Keratinocyte (primary cell): ENCODE measurements around the gene RPS21. TPM values are rescaled to one million over a fixed set of nuclear protein-coding genes. Genes with fewer than 3 reads are reported as not detected.

ENCODE experiments used
- DNase-seq: peaks from one replicate; pipeline ENCODE4 v3.0.0-alpha.2; 2011; ENCODE audit warnings: low read depth, missing footprints, low spot score
- FAIRE-seq: peaks from 2 replicates; lab custom pipeline; 2011; peaks lifted over from hg19 to GRCh38; lab: Jason Lieb, UNC
- H2AFZ ChIP-seq: 2 replicates; pipeline ENCODE4 v1.6.0; 2012; ENCODE audit warnings: low read length, control low read depth, inconsistent platforms; ENCODE audit not compliant: control insufficient read depth
- H3K27ac ChIP-seq: 2 replicates; pipeline ENCODE4 v1.5.1; 2011; ENCODE audit warnings: low read length; ENCODE audit not compliant: control insufficient read depth, insufficient read depth
- H3K27me3 ChIP-seq: 3 replicates; pipeline ENCODE4 v1.6.0; 2011; ENCODE audit warnings: low read length; ENCODE audit not compliant: control insufficient read depth, insufficient read depth; ENCODE audit errors: extremely low read depth
- H3K36me3 ChIP-seq, 2 experiments: 2 replicates in 1 of 2; 3 replicates in 1 of 2; pipeline ENCODE4 v1.5.1; 2011; ENCODE audit warnings: low read length in 2 of 2, mild to moderate bottlenecking in 1 of 2; ENCODE audit not compliant: control insufficient read depth in 2 of 2, insufficient read depth in 2 of 2; ENCODE audit errors: extremely low read depth in 1 of 2
- H3K4me1 ChIP-seq: 3 replicates; pipeline ENCODE4 v1.5.1; 2011; ENCODE audit warnings: low read length; ENCODE audit not compliant: control insufficient read depth, insufficient read depth; ENCODE audit errors: extremely low read depth
- H3K4me2 ChIP-seq: 3 replicates; pipeline ENCODE4 v1.6.0; 2011; ENCODE audit warnings: low read depth, low read length; ENCODE audit not compliant: control insufficient read depth, insufficient read depth; ENCODE audit errors: extremely low read depth
- H3K4me3 ChIP-seq, 3 experiments: fragments of 200-600 bp in 1 of 3; sonication (generic) in 1 of 3; 2 replicates in 2 of 3; 3 replicates in 1 of 3; pipeline ENCODE4 v1.5.1; 2011 to 2016; ENCODE audit warnings: low read length in 3 of 3, mild to moderate bottlenecking in 3 of 3, control low read depth in 2 of 3, inconsistent platforms in 1 of 3, low read depth in 1 of 3, mixed read lengths in 1 of 3, mixed run types in 1 of 3, moderate library complexity in 1 of 3; ENCODE audit not compliant: control insufficient read depth in 2 of 3, insufficient read depth in 2 of 3; ENCODE audit errors: extremely low read depth in 1 of 3
- H3K79me2 ChIP-seq: 2 replicates; pipeline ENCODE4 v1.6.0; 2012; ENCODE audit warnings: low read length; ENCODE audit not compliant: control insufficient read depth, insufficient read depth
- H3K9ac ChIP-seq: 3 replicates; pipeline ENCODE4 v1.6.0; 2011; ENCODE audit warnings: low read length; ENCODE audit not compliant: control insufficient read depth, insufficient read depth; ENCODE audit errors: extremely low read depth
- H3K9me1 ChIP-seq: 3 replicates; pipeline ENCODE4 v1.6.0; 2011; ENCODE audit warnings: low read length; ENCODE audit not compliant: control insufficient read depth, insufficient read depth; ENCODE audit errors: extremely low read depth
- H3K9me3 ChIP-seq: 2 replicates; pipeline ENCODE4 v1.5.1; 2012; ENCODE audit warnings: low read depth, low read length; ENCODE audit not compliant: control insufficient read depth
- H4K20me1 ChIP-seq: 3 replicates; pipeline ENCODE4 v1.6.0; 2011; ENCODE audit warnings: low read length; ENCODE audit not compliant: control insufficient read depth, insufficient read depth; ENCODE audit errors: extremely low read depth
- EZH2 ChIP-seq: IDR thresholded peaks from one replicate; pipeline ENCODE4 v1.6.1; 2012; ENCODE audit warnings: inconsistent platforms, mild to moderate bottlenecking, low read length, moderate library complexity
- dilution Hi-C: fragments of 300-500 bp; cut with MboI; formaldehyde crosslinking; loops from one replicate; pipeline ENCODE4 v1.7.0; 2020; ENCODE audit warnings: low sequenced_read_pairs; ENCODE audit not compliant: extremely low pct_ligation_motif_present
- polyA plus RNA-seq, 5 experiments: library from polyadenylated mRNA; depleted of rRNA in 3 of 5; stranded (reverse) in 3 of 5; stranded (forward) in 1 of 5; unstranded in 1 of 5; fragments of >200 nt; gene quantifications; 1 replicate in 1 of 5; 2 replicates in 3 of 5; 3 replicates in 1 of 5; pipeline versions ENCODE4 v1.2.1 to v1.2.3, GENCODE V29; 2011 to 2012; ENCODE audit warnings: missing spikeins in 2 of 5, low read depth in 1 of 5, low replicate concordance in 1 of 5
- TF ChIP-seq, protein P1 (sequence below), 3 experiments: IDR thresholded peaks in 1 of 3; conservative IDR thresholded peaks in 1 of 3; optimal IDR thresholded peaks in 1 of 3; 2 replicates in 2 of 3; 3 replicates in 1 of 3; pipeline versions ENCODE3 to v1.5.1; 2011; ENCODE audit warnings: low read length in 3 of 3, mild to moderate bottlenecking in 3 of 3, moderate library complexity in 2 of 3, control low read depth in 1 of 3, inconsistent platforms in 1 of 3; ENCODE audit not compliant: insufficient read depth in 2 of 3; ENCODE audit errors: extremely low read depth in 1 of 3

RPS21 gene
- polyA plus RNA-seq, 1 donor (not counting 4 experiments of a cell fraction or from before 2014, with no cell fraction given): 3,874 TPM

DNA sequence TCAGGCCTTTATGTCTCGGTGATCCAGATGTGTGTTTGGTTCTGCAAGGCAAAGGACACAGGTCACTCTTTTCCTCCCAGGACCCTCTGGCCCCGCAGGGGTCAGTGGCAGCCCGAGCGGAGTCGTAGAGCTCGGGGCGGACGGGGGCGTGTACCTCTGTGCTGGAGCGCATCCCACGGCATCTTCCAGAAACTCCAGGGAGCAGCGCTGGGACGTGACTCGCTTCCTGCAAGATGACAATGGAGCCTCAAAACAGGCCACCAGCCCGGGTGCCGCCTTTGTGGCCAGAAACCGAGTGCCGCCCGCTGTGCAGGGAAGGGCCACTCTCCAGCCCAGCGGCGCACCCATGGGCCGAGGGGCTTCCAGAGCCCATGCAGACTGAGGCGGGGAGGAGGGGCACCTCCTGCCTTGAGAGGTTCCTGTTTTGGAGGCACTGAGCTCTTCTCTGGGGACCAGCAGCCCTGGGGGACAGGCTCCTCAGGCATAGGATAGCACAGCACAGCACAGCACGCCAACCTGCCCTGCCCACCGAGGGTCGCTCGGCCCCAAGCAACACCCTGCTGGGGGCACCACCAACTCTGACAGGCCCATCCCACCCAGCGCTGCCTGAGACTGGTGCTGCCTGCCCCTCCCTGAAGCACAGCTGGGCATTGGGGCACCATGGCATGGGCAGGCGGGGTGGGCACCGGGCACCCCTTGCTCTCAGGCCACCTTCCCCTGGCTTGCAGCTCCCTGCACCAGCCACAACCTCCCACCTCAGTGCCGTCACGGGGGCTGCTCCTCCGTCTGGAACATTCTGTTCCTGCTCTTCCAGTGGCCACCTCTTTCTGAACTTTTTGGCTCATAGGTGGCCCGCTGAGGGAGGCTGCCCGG, 9.7 kb downstream of the RPS21 start:
- dilution Hi-C loops: no loop called here
- Histone ChIP-seq H3K27ac (no peak overlapping the region), H2AFZ (no peak overlapping the region), H3K4me1 (no peaks in the 10 kb centered on the region), H3K4me2 (no peak overlapping the region), H3K36me3 (peaks cover 5% of the 10 kb centered on the region in 2 experiments), H3K9me1 (no peaks in the 10 kb centered on the region), H3K9ac (no peak overlapping the region), H3K79me2 (no peaks in the 10 kb centered on the region), H3K9me3 (no peaks in the 10 kb centered on the region), H4K20me1 (no peaks in the 10 kb centered on the region), H3K4me3 (no peak overlapping the region), H3K27me3 (no peaks in the 10 kb centered on the region)
- no peak for FAIRE-seq
- DNase-seq: no peak
- TF ChIP-seq, protein P1, sequence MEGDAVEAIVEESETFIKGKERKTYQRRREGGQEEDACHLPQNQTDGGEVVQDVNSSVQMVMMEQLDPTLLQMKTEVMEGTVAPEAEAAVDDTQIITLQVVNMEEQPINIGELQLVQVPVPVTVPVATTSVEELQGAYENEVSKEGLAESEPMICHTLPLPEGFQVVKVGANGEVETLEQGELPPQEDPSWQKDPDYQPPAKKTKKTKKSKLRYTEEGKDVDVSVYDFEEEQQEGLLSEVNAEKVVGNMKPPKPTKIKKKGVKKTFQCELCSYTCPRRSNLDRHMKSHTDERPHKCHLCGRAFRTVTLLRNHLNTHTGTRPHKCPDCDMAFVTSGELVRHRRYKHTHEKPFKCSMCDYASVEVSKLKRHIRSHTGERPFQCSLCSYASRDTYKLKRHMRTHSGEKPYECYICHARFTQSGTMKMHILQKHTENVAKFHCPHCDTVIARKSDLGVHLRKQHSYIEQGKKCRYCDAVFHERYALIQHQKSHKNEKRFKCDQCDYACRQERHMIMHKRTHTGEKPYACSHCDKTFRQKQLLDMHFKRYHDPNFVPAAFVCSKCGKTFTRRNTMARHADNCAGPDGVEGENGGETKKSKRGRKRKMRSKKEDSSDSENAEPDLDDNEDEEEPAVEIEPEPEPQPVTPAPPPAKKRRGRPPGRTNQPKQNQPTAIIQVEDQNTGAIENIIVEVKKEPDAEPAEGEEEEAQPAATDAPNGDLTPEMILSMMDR (optimal IDR thresholded peaks at IDR 0.05 in 1 of 3, IDR thresholded peaks at IDR 0.05 in 1 of 3, conservative IDR thresholded peaks at IDR 0.05 in 1 of 3; ENCODE audit: extremely low read depth in 1 of 3, insufficient read depth in 2 of 3, low read length in 3 of 3): no peak
- no peak for TF ChIP-seq EZH2

DNA sequence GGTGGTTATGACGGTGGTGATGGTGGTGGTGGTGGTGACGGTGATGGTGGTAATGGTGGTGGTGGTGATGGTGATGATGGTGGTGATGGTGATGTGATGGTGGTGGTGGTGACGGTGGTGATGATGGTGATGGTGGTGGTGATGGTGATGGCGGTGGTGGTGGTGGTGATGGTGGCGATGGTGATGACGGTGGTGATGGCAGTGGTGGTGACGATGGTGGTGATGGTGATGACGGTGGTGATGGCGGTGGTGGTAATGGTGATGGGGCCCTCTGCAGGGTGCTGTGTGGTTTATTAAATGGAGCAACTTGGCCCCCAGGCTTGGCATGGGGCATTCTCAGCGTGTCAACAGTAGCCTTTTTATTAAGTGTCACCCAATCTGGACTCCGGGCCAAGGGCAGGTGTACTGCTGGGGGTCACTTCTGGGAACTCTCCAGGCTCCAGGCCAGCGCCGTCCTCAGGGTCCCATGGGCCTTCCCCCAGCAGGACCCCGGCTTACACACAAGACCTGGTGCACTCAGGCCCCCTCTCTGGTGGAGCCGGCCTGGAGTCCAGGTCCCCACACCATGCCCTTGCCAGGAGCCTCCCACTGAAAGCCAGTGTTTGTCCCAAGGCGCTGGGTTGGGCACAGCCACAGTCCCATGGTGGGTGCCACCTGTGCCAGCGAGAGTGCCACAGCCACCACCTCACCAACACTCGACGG, 11.4 kb downstream of the RPS21 start:
- TF ChIP-seq EZH2: no peak
- TF ChIP-seq, protein P1 (optimal IDR thresholded peaks at IDR 0.05 in 1 of 3, IDR thresholded peaks at IDR 0.05 in 1 of 3, conservative IDR thresholded peaks at IDR 0.05 in 1 of 3; ENCODE audit: extremely low read depth in 1 of 3, insufficient read depth in 2 of 3, low read length in 3 of 3): no peak
- no peak for FAIRE-seq

More for the DNA sequence above, 11.4 kb downstream of the RPS21 start:
- Histone ChIP-seq H3K9ac (no peak overlapping the region), H3K4me2 (no peak overlapping the region), H3K4me3 (no peak overlapping the region), H3K4me1 (no peaks in the 10 kb centered on the region), H3K79me2 (no peaks in the 10 kb centered on the region), H3K36me3 (peaks cover 4 to 5% of the 10 kb centered on the region in 2 experiments), H3K27me3 (no peaks in the 10 kb centered on the region), H2AFZ (no peak overlapping the region), H3K27ac (no peak overlapping the region), H4K20me1 (no peaks in the 10 kb centered on the region), H3K9me1 (no peaks in the 10 kb centered on the region), H3K9me3 (no peaks in the 10 kb centered on the region)
- dilution Hi-C loops: no loop called here
- no peak for DNase-seq
